ENCODE results near the gene CEP164. TPM values are rescaled to one million over a fixed set of nuclear protein-coding genes. Genes with fewer than 3 reads are reported as not detected.
A peak's percentile ranks its signal among the peaks of the same experiment; 100 is the strongest.

CEP164 gene
- total and polyA plus RNA-seq, 2 of the 4 experiments (the other 2 are of a cell fraction): 23.3 to 26.9 TPM

GRCh38 chr11:117345039-117345438 is 17.4 kb downstream of the CEP164 start:
- Histone ChIP-seq H3K79me1 (ENCODE audit: low read depth in 1 of 2, low read length in 2 of 2) (peaks cover 10 to 21% of the 10 kb centered on the region in 2 experiments), H3K14ac (replicated peaks; ENCODE audit: low read depth, low read length) (no peak overlapping the region), H3K4me3 (ENCODE audit: insufficient read depth, low read depth, low read length) (no peak overlapping the region), H2AK9ac (replicated peaks; ENCODE audit: low read depth, low read length, poor library complexity) (no peak overlapping the region), H2BK20ac (ENCODE audit: low read depth, low read length) (no peak overlapping the region), H4K20me1 (ENCODE audit: insufficient read depth, low read length) (peaks cover 6% of the 10 kb centered on the region), H3K23ac (ENCODE audit: low read depth, low read length) (no peak overlapping the region), H3K18ac (ENCODE audit: low read depth, low read length) (no peak overlapping the region), H3K56ac (ENCODE audit: extremely low read depth, insufficient read depth, low read length) (no peak overlapping the region), H3K9ac (ENCODE audit: low read depth, low read length) (no peak overlapping the region), H3K36me3 (ENCODE audit: control insufficient read depth, insufficient read depth, low read length) (peaks cover 28% of the 10 kb centered on the region), H4K5ac (ENCODE audit: low read depth, low read length) (no peak overlapping the region), H3K9me1 (ENCODE audit: insufficient read depth, low read length) (peaks cover 21% of the 10 kb centered on the region), H3K4ac (ENCODE audit: low read depth, low read length) (no peak overlapping the region), H4K91ac (ENCODE audit: insufficient read depth, low read depth, low read length) (no peak overlapping the region), H3K4me2 (ENCODE audit: low read depth, low read length) (no peak overlapping the region), H3K9me3 (ENCODE audit: control insufficient read depth, insufficient read depth, low read length) (no peaks in the 10 kb centered on the region), H2BK5ac (ENCODE audit: low read depth, low read length, poor library complexity, severe bottlenecking) (no peak overlapping the region), H2BK120ac (ENCODE audit: low read depth, low read length) (no peak overlapping the region), H3K4me1 (ENCODE audit: control insufficient read depth, insufficient read depth, low read length) (no peaks in the 10 kb centered on the region; the same call in 1 of the 2 replicates), H2AK5ac (ENCODE audit: low read depth, low read length) (no peak overlapping the region), H3K27ac (ENCODE audit: insufficient read depth, low read length) (no peak overlapping the region), H2AFZ (replicated peaks; ENCODE audit: low read length, poor library complexity) (no peak overlapping the region), H4K8ac (ENCODE audit: low read depth in 2 of 2, low read length in 2 of 2) (no peak overlapping the region), H2BK15ac (ENCODE audit: low read depth, low read length) (no peak overlapping the region), H3K27me3 (ENCODE audit: control insufficient read depth, insufficient read depth, low read length) (no peaks in the 10 kb centered on the region)
- dilution Hi-C loops (cut with HindIII; ENCODE audit: low sequenced_read_pairs, unreplicated experiment): no loop called here
- BruUV-seq (replicated peaks): no TSS peak
- intact Hi-C loops (cut with micrococcal nuclease): no loop called here
- POLR2A ChIA-PET (ENCODE audit: unreplicated experiment): no interaction called here
- TF ChIP-seq FOS (IDR thresholded peaks at IDR 0.05; ENCODE audit: low read depth, low read length) (0 out of 2 replicates have a peak, but pooled peaks have one; percentile 15), MXI1 (IDR thresholded peaks at IDR 0.05; ENCODE audit: borderline replicate concordance, low read depth, low read length) (no peak), SMC3 (IDR thresholded peaks at IDR 0.05; ENCODE audit: low read depth, low read length) (no peak), RFX5 (IDR thresholded peaks at IDR 0.05; ENCODE audit: low read depth, low read length) (no peak), MAZ (IDR thresholded peaks at IDR 0.05; ENCODE audit: borderline replicate concordance, low read depth, low read length) (no peak)
- CTCF ChIA-PET: interaction anchor here (0.6 kb wide), 1 partner anchor 723 kb away, joined by 5 read pairs; no protein-coding TSS in a partner anchor
- in situ Hi-C loops (cut with MboI; ENCODE audit: low sequenced_read_pairs): no loop called here
- WGBS, 2 experiments (ENCODE audit: extremely low coverage in 2 of 2, insufficient read length in 1 of 2): 40% methylated on average over 1 of the region's 2 CpGs; no CpG with 5 or more reads in 1 of the 2 experiments
- peak; percentile 67 for ATAC-seq (ENCODE audit: low read depth)
- peak; percentile 54 for DNase-seq

Data from IMR-90 (cell line).